HG03342 (cell line): Measurements from ENCODE around the gene C1QC.

Experiments used
- ATAC-seq: cut with Tn5 transposase; IDR thresholded peaks from one replicate; pipeline ENCODE4 v1.9.1; 2021; ENCODE audit warnings: mild to moderate bottlenecking, moderate library complexity; ENCODE audit not compliant: unreplicated experiment

Gene C1QC

DNA sequence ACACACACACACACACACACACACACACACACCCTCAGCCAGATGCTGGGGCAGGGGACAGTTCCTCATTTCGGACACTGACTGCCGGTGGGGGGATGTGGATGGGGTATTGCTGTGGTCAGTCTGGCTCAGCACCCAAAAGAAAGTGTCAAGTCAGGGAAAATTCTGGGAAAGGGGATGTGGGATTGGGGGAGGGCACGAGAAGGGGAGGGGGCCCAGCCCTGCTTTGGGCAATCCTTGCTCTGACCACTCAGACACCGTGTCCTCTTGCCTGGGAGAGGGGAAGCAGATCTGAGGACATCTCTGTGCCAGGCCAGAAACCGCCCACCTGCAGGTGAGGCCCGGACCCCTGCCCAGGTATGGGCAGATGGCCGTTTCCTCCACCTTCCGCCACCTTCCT lies at the start of gene C1QC:
Gene C1QC (plus strand): TSS at position 253 of the 400 bp plus-strand sequence. CDS start 391 bp downstream, outside the sequence.
- ATAC-seq: no peak

DNA sequence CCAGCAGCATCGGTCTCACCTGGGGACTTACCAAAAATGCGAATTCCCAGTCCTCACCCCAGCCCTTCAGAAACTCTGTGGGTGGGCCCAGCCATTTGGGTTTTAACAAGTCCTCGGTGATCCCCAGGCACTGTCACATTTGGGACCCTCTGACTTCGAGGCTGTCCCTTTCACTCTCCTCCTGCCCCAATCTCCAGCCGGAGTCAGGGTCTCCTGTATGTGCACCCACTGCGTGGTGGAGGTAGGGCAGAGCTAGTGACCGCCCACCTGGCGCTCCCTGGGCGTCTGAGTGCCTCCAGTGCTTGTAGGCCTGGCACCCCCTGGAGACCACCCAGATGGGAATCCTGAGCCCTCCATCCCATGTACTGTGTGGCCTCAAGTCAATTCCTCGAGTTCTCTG lies 49.0 kb upstream of the C1QC start:
- ATAC-seq: no peak

DNA sequence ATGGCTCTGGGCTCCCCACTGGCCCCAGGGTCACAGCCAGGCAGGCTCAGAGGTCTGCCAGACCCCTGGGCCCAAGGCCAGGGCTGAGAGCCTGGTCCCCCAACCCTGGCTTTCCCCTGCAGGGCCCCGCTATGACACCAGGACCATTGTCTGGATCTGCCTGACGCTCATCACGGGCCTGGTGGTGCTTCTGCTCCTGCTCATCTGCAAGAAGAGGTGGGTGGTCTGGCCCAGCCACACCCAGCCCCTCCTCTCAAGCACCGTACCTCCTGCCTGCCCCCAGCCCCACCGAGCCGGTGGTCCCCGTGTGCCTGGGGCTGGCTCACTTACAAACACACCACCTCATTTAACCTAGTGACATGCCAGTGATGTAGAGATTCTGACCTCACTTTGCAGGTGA lies 48.3 kb upstream of the C1QC start:
- no peak for ATAC-seq

DNA sequence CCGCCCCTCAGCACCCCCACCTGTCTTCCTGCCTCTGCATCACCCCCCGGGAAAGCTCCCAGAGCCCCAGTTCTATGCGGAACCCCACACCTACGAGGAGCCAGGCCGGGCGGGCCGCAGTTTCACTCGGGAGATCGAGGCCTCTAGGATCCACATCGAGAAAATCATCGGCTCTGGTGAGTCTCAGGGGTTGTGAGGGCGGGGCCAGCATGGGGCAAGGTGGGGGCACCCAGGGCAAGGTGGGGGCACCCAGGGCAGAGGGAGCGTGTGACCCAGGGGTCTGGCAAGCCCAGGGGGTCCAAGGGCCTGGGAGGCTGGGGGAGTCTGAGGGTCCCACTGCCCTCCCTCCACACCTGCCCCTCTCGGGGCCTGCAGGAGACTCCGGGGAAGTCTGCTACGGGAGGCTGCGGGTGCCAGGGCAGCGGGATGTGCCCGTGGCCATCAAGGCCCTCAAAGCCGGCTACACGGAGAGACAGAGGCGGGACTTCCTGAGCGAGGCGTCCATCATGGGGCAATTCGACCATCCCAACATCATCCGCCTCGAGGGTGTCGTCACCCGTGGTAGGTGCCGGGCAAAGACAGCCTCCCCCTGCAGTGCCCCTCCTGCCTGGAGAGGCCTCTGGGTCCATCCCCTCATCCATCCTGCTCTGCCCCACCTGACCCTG lies 46.0 kb upstream of the C1QC start:
- ATAC-seq: no peak

DNA sequence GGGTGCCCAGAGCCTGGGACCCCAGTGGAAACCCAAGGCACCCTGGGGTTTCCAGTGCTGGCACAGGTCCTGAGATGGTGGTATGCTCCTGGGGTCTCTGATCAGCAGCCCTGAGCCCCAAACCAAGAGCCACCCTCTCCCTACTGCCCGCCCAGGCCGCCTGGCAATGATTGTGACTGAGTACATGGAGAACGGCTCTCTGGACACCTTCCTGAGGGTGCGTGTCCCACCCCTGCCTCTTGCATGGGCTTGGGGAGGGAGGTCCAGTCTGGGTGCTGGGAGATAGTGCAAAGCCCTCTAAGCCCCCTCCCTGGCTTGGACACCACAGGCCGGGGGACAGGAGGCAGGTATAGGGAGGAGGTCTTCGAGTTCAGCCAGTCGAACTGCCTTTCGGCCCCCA lies 45.4 kb upstream of the C1QC start:
- ATAC-seq: no peak

DNA sequence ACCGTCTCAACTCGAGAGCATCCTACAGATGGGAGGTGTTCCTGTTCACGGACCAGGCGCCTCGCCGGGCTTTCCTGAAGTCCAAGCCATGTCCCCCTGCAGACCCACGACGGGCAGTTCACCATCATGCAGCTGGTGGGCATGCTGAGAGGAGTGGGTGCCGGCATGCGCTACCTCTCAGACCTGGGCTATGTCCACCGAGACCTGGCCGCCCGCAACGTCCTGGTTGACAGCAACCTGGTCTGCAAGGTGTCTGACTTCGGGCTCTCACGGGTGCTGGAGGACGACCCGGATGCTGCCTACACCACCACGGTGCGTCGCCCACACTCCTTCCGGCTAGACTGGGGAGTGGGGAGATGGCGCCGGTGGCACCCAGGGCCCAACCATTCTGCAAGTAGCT lies 44.7 kb upstream of the C1QC start:
- ATAC-seq: no peak

DNA sequence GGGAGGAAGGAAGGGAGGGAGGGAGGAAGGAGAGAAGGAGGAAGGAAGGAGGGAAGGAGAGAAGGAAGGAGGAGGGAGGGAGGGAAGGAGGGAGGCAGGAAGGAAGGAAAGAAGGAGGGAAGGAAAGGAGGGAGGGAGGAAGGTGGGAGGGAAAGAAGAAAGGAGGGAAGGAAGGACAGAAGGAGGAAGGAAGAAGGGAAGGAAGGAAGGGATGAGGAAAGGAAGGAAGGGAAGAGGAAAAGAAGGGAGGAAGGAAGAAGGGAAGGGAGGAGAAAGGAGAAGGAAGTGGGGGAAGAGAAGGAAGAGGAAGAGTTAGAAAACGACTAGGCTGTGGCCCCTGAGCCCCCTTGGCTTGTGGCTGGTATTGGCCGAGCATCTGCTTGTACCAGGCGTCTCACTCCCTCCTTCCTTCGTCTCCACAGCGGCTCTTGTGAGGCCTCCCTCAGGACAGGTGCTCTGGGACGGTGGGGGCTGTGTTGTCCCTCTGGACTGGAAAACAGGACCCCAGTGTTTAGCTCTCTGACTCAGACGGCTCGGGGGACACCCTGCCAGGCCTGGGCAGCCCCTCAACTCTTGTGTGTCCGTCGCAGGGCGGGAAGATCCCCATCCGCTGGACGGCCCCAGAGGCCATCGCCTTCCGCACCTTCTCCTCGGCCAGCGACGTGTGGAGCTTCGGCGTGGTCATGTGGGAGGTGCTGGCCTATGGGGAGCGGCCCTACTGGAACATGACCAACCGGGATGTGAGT lies 43.2 kb upstream of the C1QC start:
- ATAC-seq: no peak

DNA sequence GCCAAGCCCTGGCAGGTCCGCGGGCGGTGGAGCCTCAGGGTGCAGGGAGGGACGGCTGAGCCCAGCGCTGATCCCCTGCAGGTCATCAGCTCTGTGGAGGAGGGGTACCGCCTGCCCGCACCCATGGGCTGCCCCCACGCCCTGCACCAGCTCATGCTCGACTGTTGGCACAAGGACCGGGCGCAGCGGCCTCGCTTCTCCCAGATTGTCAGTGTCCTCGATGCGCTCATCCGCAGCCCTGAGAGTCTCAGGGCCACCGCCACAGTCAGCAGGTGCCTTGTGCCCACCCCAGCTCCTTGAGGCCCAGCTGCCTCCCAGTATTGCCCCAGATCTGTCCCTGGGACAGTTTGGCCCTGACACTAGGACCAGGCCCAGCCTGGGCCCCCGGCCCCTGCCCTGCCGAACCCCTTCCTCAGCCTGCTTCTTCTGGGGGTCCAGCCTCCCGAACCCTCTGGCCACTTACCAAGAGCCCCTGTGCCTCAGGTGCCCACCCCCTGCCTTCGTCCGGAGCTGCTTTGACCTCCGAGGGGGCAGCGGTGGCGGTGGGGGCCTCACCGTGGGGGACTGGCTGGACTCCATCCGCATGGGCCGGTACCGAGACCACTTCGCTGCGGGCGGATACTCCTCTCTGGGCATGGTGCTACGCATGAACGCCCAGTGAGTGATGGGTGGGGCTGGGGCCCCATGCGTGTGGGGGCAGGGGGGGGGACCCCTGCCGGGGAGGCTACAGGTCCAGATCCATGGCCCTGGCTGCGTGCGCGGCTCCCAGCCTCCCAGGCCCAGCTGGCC lies 42.4 kb upstream of the C1QC start:
- ATAC-seq: no peak

DNA sequence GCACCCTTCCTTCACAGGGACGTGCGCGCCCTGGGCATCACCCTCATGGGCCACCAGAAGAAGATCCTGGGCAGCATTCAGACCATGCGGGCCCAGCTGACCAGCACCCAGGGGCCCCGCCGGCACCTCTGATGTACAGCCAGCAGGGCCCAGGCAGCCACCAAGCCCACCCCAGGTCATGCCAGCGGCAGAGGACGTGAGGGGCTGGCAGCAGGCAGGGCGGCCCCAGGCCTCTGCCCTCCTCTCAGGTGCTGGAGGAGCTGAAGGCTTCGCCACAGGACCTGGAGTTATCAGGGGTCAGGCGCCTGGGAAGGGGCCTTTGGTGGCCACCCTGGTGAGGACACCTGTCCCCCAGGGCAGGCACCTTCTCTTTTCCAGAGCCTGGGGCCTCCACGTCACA lies 41.8 kb upstream of the C1QC start:
- no peak for ATAC-seq

DNA sequence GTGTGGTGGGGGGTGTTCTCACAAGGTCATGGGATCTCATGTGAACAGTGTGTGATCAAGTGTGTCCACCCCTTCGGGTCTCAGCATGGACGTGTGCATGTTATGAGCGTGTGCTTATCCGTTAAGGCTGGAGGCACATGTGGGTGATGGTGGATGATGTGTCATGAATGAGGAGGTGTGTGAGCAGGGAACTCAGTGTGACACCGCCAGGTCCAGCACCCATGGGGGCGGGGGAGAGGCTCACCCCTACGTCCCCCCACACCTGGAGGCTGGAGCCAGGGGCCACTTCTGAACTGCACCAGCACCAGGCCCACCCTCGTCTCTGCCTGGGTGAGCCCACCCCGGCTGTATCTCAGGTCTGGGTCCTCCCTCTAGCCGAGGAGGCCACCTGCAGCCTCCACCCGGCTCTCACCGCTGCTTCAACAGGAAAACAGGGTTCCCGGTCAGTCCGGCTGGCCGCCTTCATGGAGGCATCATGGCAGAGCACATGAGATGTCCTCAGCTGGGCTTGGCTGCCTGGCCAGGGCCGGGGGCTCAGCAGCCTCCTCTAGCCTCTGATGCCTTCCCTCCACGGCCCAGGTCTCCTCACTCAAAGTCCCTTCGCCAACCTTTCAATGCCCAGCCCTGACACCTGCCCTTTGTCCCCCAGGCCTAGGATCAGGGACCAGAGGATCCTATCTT lies 41.2 kb upstream of the C1QC start:
- no peak for ATAC-seq

DNA sequence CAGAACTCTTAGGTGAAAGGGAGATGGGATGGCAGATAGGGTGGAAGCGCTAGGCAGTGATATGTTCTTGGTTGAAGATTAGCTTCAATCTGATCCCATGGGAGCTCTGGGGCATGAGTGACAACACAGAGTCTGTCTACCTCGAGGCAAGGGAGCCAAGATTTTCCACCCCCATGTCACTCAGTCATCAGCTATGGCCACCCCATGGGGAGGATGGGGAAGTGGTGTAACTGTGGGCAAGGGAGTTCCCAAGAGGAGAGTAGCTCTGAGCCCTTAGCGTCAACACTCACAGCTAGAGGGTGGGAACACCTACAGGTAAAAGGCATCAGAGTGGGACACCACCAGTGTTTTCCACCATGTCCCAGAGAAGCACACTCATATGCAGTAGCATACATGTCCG lies 37.3 kb upstream of the C1QC start:
- no peak for ATAC-seq

DNA sequence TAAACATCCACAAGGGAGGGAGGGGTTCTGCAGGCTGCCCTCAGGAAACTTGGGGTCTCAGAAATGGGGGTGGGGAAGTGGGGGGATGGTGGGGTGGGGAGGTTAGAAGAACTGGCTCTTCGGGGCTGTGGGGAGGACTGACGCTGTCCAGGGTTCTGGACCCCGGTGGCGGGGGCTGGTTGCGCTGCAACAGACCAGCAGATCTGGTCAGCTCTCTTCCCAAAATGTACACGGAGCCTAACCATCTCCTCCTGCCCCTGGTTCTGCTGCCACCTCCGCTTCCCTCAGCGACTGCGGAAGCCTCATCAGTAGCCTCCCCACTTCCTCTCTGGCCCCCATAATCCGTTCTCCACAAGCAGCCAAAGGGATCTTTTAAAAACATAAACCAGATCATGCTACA lies 36.3 kb upstream of the C1QC start:
- no peak for ATAC-seq

DNA sequence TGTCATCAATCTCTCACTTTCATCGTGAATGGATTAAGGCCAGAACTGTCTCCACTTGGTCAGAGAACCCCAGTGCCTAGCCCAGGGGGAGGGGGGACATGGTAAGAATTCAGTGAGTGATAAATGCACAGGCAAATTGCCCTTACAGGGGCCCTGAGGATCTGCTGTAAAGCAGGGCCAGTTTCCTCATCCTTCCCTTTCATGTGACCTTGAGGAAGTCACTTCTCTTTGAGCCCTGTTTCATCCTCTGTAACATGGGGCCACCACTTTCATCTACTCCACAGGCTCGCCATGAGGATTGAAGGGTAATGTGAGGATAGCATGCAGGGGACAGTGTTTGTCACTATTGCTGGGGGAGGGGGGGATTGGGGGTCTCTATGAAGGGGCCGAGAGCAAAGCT lies 35.1 kb upstream of the C1QC start:
- no peak for ATAC-seq

DNA sequence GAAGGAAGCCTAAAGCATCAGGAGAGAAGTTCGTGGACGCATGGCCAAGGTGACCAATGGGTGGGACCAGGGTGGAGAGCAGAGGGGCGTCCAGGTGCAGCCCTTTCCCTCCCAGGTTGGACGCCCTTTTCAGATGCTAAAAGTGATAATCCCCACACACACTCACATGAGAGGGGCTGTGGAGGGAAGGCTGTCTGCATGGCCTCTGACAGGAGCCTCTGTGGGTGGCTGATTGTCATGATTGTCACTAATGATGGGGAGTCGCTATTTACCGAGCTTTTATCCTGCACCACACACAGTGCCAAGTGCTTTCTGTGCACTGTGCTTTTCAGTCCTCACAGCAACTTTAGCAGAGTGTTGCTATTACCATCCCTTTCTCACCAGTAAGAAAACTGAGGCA lies 34.1 kb upstream of the C1QC start:
- no peak for ATAC-seq

DNA sequence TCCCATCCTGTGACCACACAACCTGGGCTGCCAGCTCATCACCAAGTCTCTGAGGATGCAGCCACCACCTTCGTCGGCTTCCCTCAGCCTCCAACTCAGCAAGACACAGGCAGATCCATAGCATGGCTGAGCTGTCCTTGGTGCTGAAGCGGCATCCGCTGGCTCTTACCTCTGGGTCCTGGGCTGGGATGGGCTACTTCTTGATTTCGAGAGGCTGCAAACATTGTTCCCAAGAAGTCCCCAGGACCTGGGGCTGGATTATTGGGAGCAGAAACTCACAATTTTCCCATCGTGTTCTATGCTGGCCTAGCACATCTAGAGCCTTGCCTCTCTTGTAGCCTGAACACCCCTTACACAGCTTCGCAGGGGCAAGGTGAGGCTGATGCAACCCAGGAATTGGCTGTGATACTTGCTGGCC lies 31.9 kb upstream of the C1QC start:
- ATAC-seq: no peak

DNA sequence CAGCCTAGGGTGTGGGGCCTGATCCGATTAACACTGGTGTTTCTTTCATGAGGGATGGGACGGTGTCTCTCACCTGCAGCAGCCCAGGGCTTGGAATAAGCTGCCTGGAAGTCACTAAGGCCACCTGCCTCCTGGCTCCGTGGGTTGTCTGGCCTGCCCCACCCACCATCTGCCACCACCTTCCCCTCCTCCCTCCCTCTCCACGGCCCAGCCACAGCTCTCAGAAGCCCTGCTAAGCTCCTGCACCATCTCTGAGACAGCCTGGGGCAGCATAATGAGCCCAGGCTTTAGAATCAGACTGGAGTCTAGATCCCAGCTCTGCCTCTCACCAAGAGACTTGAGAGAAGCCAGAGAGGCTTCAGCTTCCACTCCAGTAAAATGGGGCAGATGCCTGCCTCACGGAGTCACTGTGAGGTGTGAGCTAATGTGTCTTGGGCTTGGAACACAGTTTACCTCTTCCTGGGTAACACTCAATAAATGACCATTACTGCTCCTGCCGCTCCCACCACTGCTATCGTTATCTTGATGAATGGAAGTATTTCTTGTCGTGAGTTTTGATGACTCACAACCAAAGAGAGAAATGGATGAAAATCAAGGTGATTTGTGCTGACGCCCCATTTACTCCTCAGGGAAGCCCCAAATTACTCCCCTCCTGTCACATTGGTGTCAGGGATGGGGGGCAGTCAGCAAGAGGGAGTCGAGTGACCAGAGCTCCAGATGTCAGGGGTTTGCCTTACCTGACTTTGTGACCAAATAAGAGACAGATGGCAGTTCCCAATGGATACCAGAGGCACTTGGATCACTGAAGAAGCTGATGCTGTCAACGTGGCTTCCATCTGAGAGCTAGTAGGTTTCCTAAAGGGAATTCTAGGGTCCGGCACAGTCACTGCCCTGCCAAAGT lies 30.5 kb upstream of the C1QC start:
- ATAC-seq: no peak

DNA sequence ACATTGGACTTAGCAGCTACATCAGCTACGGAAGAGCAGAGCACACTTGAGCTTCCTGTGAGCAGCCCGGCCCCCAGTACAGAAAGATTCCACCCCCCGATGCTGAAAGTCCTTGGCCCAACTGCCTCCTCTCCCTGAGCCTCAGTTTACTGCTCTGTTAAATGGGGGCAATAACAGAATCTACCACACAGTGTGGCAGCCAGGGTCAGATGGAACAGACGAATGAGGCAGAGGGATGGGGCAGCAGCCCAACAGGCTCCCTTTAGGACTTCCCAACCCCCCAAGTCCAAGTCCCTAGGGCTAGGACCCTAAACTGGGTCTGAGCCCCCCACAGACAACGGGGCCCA lies 29.9 kb upstream of the C1QC start:
- ATAC-seq: no peak

DNA sequence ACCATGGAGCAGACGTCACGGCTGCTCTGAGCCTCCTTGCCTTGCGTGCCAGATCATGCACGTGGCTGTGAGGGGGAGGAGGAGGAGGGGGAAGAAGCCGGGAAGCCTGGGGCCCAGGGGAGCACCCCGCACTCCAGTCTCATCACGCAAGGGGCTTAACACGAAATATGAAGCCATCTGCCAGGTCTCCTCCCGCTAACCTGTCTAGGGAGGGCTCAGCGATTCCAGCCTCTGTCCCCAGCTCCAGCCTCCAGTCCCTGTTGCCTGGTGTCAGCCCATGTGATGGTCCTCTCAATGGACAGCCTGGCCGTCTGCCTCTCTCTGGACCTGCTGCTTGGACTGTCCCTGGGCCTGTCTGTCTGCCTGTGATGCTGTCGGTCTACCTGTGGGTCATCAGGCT lies 29.5 kb upstream of the C1QC start:
- ATAC-seq: no peak

DNA sequence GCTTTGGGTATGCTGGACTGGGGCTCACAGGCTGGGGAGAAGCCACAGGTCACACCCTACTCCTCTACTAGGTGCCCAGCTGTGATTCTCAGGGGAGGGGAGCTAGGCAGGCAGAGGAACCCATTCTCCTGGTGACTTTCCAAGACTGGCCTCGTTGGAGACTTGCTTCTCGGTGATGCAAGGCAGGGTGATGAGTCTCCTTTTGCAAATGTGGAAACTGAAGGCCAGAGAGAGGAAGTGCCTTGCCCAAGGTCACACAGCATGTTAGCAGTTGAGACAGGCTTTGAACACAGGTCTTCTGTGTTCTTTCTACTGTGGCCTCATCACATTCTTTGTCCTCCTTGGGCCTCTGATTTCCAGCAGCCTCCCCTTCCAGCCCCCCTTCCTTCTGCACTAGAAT lies 27.5 kb upstream of the C1QC start:
- ATAC-seq: no peak

DNA sequence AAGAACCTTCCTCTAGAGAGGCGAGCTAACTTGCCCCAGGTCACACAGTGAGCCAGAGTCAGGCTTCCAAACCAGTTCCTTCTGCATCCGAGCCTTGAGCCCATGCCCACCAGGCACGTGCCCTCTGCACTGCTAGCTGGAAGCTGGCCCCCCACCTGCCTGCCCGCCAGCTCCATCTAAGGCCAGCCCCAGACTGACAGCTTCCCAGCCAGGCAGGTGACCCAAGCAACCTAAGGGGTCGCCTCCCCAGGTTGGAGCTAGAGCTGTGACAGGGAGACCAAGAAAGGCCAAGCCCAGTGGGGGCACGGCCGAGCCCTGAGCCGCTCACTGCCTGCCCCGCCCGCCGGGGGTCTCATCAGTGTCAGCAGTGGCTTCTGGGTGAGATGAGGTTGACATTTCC lies 26.9 kb upstream of the C1QC start:
- no peak for ATAC-seq

DNA sequence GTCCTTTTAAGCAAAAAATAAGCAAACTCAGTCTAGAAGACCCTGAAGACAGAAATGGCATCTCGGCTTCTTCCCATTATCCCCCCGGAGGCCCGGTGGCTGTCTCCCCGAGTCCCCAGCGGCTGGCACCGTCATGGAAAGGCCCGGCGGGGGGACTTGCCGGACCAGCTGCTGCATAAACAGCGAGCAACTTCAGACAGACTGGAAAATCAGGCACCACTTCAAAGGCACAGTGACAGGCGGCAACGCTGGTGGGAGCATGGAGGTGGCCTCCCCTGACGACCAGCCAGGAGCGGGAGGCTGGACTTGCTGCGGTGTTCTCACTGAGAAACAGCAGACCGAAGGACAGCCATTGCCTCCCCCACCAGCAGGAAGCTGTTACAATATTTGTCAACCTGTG lies 25.4 kb upstream of the C1QC start:
- ATAC-seq: no peak
